H1 (cell line): ENCODE data around the gene FNDC7. TPM values are rescaled to one million over a fixed set of nuclear protein-coding genes. Genes with fewer than 3 reads are reported as not detected.

ENCODE experiments used
- BACH1 ChIP-seq: IDR thresholded peaks from 2 replicates; pipeline ENCODE4 v1.6.1; 2012; ENCODE audit warnings: low read length, improper control_type of control experiment
- HDAC6 ChIP-seq: IDR thresholded peaks from one replicate; pipeline ENCODE4 v1.7.1; 2012; ENCODE audit warnings: low read depth, mild to moderate bottlenecking, inconsistent platforms, low read length, moderate library complexity
- JUND ChIP-seq: IDR thresholded peaks from 2 replicates; pipeline ENCODE4 v1.6.1; 2011; ENCODE audit warnings: mild to moderate bottlenecking, improper control_type of control experiment, low read length
- NANOG ChIP-seq: IDR thresholded peaks from 2 replicates; pipeline ENCODE4 v1.6.1; 2011; ENCODE audit warnings: low read length, low read depth, mild to moderate bottlenecking, inconsistent platforms; ENCODE audit not compliant: insufficient read depth, poor library complexity, severe bottlenecking
- POLR2A ChIP-seq, 2 experiments: IDR thresholded peaks; 1 replicate in 1 of 2; 2 replicates in 1 of 2; pipeline ENCODE4 v1.6.1; 2011; ENCODE audit warnings: low read depth in 2 of 2, low read length in 2 of 2, mild to moderate bottlenecking in 2 of 2; ENCODE audit errors: control extremely low read depth in 1 of 2
- RNF2 ChIP-seq: fragments of 200-900, 300-1000 bp; sonication (generic); IDR thresholded peaks from 2 replicates; pipeline ENCODE4 v1.7.1; 2016; ENCODE audit warnings: borderline replicate concordance, low read depth, mild to moderate bottlenecking, antibody characterized with exemption, low read length; ENCODE audit not compliant: poor library complexity, severe bottlenecking; ENCODE audit errors: missing control alignments
- SRF ChIP-seq: IDR thresholded peaks from 2 replicates; pipeline ENCODE4 v1.6.1; 2011; ENCODE audit warnings: mild to moderate bottlenecking, low read depth, low read length, moderate library complexity
- polyA plus RNA-seq, 7 experiments: library from polyadenylated mRNA; depleted of rRNA in 3 of 7; stranded (reverse) in 5 of 7; unstranded in 2 of 7; fragments of >200 nt in 5 of 7; fragments of 200-250 nt in 2 of 7; gene quantifications; 1 replicate in 5 of 7; 2 replicates in 1 of 7; 4 replicates in 1 of 7; pipeline versions ENCODE4 v1.2.1 to v1.2.3, GENCODE V29; 2011 to 2013; ENCODE audit warnings: missing spikeins in 2 of 7, mixed read lengths in 2 of 7
- total RNA-seq: library from RNA; stranded (reverse); fragmentation: NEBNext Ultra II Directional; extraction: Animal tissue kit (Norgen Biotek cat#: 25700); gene quantifications from 2 replicates; pipeline ENCODE4 v1.2.1, GENCODE V29; 2021
- TF ChIP-seq, protein P1 (sequence below): fragments of 300-600 bp; sonication (generic); IDR thresholded peaks from 2 replicates; pipeline ENCODE4 v1.7.1; 2012; ENCODE audit warnings: low read length, moderate library complexity, mild to moderate bottlenecking, inconsistent platforms; ENCODE audit not compliant: insufficient replicate concordance
- TF ChIP-seq, protein P2 (sequence below), 3 experiments: IDR thresholded peaks; 1 replicate in 2 of 3; 2 replicates in 1 of 3; pipeline versions ENCODE4 v1.5.1 to v1.6.1; 2011; ENCODE audit warnings: low read length in 3 of 3, mild to moderate bottlenecking in 3 of 3, inconsistent platforms in 2 of 3, low read depth in 1 of 3, moderate library complexity in 1 of 3; ENCODE audit not compliant: insufficient read depth in 1 of 3; ENCODE audit errors: control extremely low read depth in 1 of 3

The FNDC7 gene
- total and polyA plus RNA-seq, 2 of the 8 experiments (the other 6 are each of a cell fraction or from before 2014, with no cell fraction given): 0.13 to 0.20 TPM

DNA sequence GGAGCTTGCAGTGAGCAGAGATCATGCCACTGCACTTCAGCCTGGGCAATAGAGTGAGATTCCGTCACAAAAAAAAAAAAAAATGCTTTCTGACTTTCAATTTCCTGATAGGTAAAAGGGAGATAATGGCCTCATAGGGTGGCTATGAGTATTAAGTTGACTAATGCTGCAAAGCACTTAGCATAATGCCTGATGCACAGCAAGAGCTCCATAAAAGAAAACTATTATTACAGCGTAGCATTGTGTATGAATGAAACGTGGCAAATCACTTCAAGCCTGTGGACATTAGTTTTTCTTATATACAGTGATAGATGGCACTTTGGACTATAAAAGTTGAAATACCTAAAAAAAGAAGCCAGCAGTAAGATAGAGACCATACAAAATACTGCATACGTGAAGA lies 16.8 kb downstream of the FNDC7 start (continued):
- TF ChIP-seq, protein P1, sequence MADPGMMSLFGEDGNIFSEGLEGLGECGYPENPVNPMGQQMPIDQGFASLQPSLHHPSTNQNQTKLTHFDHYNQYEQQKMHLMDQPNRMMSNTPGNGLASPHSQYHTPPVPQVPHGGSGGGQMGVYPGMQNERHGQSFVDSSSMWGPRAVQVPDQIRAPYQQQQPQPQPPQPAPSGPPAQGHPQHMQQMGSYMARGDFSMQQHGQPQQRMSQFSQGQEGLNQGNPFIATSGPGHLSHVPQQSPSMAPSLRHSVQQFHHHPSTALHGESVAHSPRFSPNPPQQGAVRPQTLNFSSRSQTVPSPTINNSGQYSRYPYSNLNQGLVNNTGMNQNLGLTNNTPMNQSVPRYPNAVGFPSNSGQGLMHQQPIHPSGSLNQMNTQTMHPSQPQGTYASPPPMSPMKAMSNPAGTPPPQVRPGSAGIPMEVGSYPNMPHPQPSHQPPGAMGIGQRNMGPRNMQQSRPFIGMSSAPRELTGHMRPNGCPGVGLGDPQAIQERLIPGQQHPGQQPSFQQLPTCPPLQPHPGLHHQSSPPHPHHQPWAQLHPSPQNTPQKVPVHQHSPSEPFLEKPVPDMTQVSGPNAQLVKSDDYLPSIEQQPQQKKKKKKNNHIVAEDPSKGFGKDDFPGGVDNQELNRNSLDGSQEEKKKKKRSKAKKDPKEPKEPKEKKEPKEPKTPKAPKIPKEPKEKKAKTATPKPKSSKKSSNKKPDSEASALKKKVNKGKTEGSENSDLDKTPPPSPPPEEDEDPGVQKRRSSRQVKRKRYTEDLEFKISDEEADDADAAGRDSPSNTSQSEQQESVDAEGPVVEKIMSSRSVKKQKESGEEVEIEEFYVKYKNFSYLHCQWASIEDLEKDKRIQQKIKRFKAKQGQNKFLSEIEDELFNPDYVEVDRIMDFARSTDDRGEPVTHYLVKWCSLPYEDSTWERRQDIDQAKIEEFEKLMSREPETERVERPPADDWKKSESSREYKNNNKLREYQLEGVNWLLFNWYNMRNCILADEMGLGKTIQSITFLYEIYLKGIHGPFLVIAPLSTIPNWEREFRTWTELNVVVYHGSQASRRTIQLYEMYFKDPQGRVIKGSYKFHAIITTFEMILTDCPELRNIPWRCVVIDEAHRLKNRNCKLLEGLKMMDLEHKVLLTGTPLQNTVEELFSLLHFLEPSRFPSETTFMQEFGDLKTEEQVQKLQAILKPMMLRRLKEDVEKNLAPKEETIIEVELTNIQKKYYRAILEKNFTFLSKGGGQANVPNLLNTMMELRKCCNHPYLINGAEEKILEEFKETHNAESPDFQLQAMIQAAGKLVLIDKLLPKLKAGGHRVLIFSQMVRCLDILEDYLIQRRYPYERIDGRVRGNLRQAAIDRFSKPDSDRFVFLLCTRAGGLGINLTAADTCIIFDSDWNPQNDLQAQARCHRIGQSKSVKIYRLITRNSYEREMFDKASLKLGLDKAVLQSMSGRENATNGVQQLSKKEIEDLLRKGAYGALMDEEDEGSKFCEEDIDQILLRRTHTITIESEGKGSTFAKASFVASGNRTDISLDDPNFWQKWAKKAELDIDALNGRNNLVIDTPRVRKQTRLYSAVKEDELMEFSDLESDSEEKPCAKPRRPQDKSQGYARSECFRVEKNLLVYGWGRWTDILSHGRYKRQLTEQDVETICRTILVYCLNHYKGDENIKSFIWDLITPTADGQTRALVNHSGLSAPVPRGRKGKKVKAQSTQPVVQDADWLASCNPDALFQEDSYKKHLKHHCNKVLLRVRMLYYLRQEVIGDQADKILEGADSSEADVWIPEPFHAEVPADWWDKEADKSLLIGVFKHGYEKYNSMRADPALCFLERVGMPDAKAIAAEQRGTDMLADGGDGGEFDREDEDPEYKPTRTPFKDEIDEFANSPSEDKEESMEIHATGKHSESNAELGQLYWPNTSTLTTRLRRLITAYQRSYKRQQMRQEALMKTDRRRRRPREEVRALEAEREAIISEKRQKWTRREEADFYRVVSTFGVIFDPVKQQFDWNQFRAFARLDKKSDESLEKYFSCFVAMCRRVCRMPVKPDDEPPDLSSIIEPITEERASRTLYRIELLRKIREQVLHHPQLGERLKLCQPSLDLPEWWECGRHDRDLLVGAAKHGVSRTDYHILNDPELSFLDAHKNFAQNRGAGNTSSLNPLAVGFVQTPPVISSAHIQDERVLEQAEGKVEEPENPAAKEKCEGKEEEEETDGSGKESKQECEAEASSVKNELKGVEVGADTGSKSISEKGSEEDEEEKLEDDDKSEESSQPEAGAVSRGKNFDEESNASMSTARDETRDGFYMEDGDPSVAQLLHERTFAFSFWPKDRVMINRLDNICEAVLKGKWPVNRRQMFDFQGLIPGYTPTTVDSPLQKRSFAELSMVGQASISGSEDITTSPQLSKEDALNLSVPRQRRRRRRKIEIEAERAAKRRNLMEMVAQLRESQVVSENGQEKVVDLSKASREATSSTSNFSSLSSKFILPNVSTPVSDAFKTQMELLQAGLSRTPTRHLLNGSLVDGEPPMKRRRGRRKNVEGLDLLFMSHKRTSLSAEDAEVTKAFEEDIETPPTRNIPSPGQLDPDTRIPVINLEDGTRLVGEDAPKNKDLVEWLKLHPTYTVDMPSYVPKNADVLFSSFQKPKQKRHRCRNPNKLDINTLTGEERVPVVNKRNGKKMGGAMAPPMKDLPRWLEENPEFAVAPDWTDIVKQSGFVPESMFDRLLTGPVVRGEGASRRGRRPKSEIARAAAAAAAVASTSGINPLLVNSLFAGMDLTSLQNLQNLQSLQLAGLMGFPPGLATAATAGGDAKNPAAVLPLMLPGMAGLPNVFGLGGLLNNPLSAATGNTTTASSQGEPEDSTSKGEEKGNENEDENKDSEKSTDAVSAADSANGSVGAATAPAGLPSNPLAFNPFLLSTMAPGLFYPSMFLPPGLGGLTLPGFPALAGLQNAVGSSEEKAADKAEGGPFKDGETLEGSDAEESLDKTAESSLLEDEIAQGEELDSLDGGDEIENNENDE: no peak
- no peak for TF ChIP-seq BACH1
- TF ChIP-seq, protein P2, sequence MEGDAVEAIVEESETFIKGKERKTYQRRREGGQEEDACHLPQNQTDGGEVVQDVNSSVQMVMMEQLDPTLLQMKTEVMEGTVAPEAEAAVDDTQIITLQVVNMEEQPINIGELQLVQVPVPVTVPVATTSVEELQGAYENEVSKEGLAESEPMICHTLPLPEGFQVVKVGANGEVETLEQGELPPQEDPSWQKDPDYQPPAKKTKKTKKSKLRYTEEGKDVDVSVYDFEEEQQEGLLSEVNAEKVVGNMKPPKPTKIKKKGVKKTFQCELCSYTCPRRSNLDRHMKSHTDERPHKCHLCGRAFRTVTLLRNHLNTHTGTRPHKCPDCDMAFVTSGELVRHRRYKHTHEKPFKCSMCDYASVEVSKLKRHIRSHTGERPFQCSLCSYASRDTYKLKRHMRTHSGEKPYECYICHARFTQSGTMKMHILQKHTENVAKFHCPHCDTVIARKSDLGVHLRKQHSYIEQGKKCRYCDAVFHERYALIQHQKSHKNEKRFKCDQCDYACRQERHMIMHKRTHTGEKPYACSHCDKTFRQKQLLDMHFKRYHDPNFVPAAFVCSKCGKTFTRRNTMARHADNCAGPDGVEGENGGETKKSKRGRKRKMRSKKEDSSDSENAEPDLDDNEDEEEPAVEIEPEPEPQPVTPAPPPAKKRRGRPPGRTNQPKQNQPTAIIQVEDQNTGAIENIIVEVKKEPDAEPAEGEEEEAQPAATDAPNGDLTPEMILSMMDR (IDR thresholded peaks at IDR 0.05; ENCODE audit: control extremely low read depth in 1 of 3, insufficient read depth in 1 of 3, low read depth in 1 of 3, low read length in 3 of 3): no peak
- no peak for TF ChIP-seq NANOG
- no peak for TF ChIP-seq POLR2A (IDR thresholded peaks at IDR 0.05; ENCODE audit: control extremely low read depth in 1 of 2, low read depth in 2 of 2, low read length in 2 of 2)
- no peak for TF ChIP-seq JUND
- no peak for TF ChIP-seq RNF2
- no peak for TF ChIP-seq SRF
- TF ChIP-seq HDAC6: no peak
